Measurements from ENCODE around the gene RTN1.

DNA sequence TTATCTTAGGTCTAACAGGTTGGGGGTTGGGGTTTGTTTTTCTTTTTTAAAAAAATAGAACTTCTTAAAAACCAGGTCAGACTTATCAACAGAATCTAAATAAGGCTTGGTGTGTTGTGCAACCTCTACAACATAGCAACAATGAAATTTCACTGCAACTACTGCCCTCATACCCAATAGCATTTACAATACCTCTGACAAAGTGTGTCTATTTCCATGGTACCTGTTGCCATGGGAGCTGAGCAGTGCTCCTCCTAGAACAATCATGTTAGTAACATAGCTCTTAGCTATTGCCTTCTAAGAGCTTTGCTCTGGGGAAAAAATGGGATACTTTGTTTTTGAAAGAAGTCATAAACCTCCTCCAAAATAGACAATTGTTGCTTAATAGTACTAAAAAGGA is 190.7 kb downstream of the RTN1 start:
- TF ChIP-seq, protein P1, sequence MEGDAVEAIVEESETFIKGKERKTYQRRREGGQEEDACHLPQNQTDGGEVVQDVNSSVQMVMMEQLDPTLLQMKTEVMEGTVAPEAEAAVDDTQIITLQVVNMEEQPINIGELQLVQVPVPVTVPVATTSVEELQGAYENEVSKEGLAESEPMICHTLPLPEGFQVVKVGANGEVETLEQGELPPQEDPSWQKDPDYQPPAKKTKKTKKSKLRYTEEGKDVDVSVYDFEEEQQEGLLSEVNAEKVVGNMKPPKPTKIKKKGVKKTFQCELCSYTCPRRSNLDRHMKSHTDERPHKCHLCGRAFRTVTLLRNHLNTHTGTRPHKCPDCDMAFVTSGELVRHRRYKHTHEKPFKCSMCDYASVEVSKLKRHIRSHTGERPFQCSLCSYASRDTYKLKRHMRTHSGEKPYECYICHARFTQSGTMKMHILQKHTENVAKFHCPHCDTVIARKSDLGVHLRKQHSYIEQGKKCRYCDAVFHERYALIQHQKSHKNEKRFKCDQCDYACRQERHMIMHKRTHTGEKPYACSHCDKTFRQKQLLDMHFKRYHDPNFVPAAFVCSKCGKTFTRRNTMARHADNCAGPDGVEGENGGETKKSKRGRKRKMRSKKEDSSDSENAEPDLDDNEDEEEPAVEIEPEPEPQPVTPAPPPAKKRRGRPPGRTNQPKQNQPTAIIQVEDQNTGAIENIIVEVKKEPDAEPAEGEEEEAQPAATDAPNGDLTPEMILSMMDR (IDR thresholded peaks at IDR 0.05), result no peak
- no peak for TF ChIP-seq POLR2A (IDR thresholded peaks at IDR 0.05)
- no peak for TF ChIP-seq EP300 (IDR thresholded peaks at IDR 0.05)
- no peak for TF ChIP-seq POLR2AphosphoS5 (IDR thresholded peaks at IDR 0.05)

Data from sigmoid colon (tissue), 4 donors.